Activated B cell treated with CpG ODN at 0.5 μM for 24 hours (primary cell): ENCODE measurements around the gene CCDC194. TPM values are rescaled to one million over a fixed set of nuclear protein-coding genes. Genes with fewer than 3 reads are reported as not detected.
A peak's percentile ranks its signal among the peaks of the same experiment; 100 is the strongest.

Source experiments
- ATAC-seq: fragments of 200-7000 bp; cut with Tn5 transposase; one replicate; pipeline ENCODE4 v1.10.0; 2021; ENCODE audit warnings: low read depth, mild to moderate bottlenecking, moderate library complexity
- CTCF ChIA-PET: fragments of 350-600 bp; sonication (Branson Sonifier 250); formaldehyde crosslinking; loops from one replicate; lab custom pipeline; 2021; ENCODE audit warnings: antibody characterized with exemption; lab: Charles Lee
- POLR2A ChIA-PET: fragments of 350-600 bp; sonication (Branson Sonifier 250); formaldehyde crosslinking; loops from one replicate; lab custom pipeline; 2021; ENCODE audit warnings: antibody characterized with exemption; lab: Charles Lee
- DNase-seq: peaks from one replicate; pipeline ENCODE4 v3.0.0; 2022
- H3K27ac Mint-ChIP-seq: one replicate; pipeline ENCODE4 v1.8.0; 2020; ENCODE audit warnings: mixed read lengths
- H3K27me3 Mint-ChIP-seq: one replicate; pipeline ENCODE4 v1.8.0; 2021; ENCODE audit warnings: mixed read lengths
- H3K36me3 Mint-ChIP-seq: one replicate; pipeline ENCODE4 v1.8.0; 2021; ENCODE audit warnings: low read depth, mixed read lengths
- H3K4me1 Mint-ChIP-seq: one replicate; pipeline ENCODE4 v1.8.0; 2021; ENCODE audit warnings: mixed read lengths
- H3K4me3 Mint-ChIP-seq: one replicate; pipeline ENCODE4 v1.8.0; 2020; ENCODE audit warnings: mild to moderate bottlenecking, mixed read lengths
- H3K9me3 Mint-ChIP-seq: one replicate; pipeline ENCODE4 v1.8.0; 2020; ENCODE audit warnings: mixed read lengths
- CTCF ChIP-seq: fragments of 200-600 bp; IDR thresholded peaks from one replicate; pipeline ENCODE4 v1.8.0; 2022; ENCODE audit warnings: antibody characterized with exemption, mild to moderate bottlenecking
- intact Hi-C: fragments of 100-400 bp; cut with micrococcal nuclease; formaldehyde crosslinking; loops from one replicate; pipeline ENCODE4 v1.15.1; 2024
- total RNA-seq: library from RNA; stranded (reverse); gene quantifications from 2 replicates; pipeline ENCODE4 v1.2.3, GENCODE V29; 2022

The CCDC194 gene, protein sequence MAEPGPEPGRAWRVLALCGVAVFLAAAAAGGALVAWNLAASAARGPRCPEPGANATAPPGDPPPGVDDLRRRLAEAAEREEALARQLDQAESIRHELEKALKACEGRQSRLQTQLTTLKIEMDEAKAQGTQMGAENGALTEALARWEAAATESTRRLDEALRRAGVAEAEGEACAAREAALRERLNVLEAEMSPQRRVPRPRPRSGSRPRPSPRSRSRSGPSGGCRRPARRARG
- 1.7 and 3.9 TPM in 2 replicates for total RNA-seq

GRCh38 chr19:17393914-17394313 is at the start of gene CCDC194:
TSS of gene CCDC194 (minus strand) at chr19:17394196. CDS start at chr19:17394158, 38 bp downstream.
- ATAC-seq: no peak
- intact Hi-C loops: loop anchor here (5.0 kb wide), 1 partner anchor 317 kb away; the partner anchor contains the start of genes HAUS8 and MYO9B
- no peaks in the 10 kb centered on the region for H3K27me3 Mint-ChIP-seq
- no peak for TF ChIP-seq CTCF
- CTCF ChIA-PET: interaction anchor here (0.6 kb wide), 1 partner anchor 81 kb away, joined by 3 read pairs; no protein-coding TSS in a partner anchor
- H3K9me3 Mint-ChIP-seq: no peaks in the 10 kb centered on the region
- H3K27ac Mint-ChIP-seq: no peak within 1 kb of the TSS
- H3K4me3 Mint-ChIP-seq: no peak within 1 kb of the TSS
- peaks cover 21% of the 10 kb centered on the region for H3K4me1 Mint-ChIP-seq
- POLR2A ChIA-PET: interaction anchor here (0.7 to 0.9 kb wide), 2 partner anchors 11 to 47 kb away, joined by 3 to 4 read pairs; partner anchors contain the start of gene BST2
- H3K36me3 Mint-ChIP-seq: peaks cover 10% of the 10 kb centered on the region
- no peak for DNase-seq

DNA sequence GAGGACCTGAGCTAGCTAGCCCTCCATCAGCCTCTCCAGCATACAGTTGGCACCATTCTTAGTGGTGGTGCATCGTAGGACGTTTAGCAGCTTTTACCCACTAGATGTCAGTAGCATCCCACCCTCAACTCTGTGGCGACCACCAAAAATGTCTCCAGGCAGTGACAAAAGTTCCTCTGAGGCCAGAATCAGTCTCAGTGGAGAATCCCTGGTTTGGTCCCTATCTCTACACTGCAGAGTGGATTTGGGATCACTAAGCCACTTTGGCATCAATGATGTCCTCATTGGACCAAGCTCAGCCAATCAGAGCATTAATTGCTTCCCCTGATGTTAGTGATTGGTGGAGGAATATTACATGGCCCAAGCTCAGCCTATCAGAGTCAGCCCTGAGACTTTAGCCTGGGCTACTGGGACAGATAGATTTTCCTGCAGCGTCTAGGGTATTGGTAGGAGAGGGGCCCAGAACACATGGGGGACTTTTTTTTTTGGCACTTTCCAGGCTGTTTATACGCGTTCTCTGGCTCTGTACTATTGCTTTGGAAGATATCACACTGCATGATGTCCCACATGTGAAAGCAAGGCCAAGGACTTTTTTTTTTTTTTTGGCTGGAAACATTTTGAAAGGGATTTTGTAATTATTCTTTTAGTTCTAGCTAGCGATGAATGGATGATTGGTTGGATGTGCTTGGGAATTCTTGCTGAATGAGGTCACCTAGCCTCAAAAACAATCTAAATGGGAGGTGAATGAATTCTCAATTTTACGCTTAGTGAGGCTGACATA is 47.4 kb upstream of the CCDC194 start:
- no peak overlapping the region for H3K27ac Mint-ChIP-seq
- CTCF ChIA-PET: interaction anchor here (0.8 to 1.3 kb wide), 5 partner anchors 25 to 164 kb away, joined by 3 to 6 read pairs (median 3); no protein-coding TSS in a partner anchor
- intact Hi-C loops: no loop called here

GRCh38 chr19:17436874-17437267 is 42.9 kb upstream of the CCDC194 start:
- DNase-seq: no peak
- intact Hi-C loops: no loop called here

More for the DNA sequence above, 47.4 kb upstream of the CCDC194 start:
- DNase-seq (no peak), ATAC-seq (peak; percentile 52)
- no peak for TF ChIP-seq CTCF
- H3K36me3 Mint-ChIP-seq: no peaks in the 10 kb centered on the region
- no peak overlapping the region for H3K4me3 Mint-ChIP-seq
- H3K9me3 Mint-ChIP-seq: no peaks in the 10 kb centered on the region
- H3K4me1 Mint-ChIP-seq: no peaks in the 10 kb centered on the region
- no peaks in the 10 kb centered on the region for H3K27me3 Mint-ChIP-seq
- POLR2A ChIA-PET: interaction anchor here (0.7 to 0.9 kb wide), 4 partner anchors 22 to 165 kb away, joined by 3 to 4 read pairs (median 4); partner anchors contain the start of gene BST2

DNA sequence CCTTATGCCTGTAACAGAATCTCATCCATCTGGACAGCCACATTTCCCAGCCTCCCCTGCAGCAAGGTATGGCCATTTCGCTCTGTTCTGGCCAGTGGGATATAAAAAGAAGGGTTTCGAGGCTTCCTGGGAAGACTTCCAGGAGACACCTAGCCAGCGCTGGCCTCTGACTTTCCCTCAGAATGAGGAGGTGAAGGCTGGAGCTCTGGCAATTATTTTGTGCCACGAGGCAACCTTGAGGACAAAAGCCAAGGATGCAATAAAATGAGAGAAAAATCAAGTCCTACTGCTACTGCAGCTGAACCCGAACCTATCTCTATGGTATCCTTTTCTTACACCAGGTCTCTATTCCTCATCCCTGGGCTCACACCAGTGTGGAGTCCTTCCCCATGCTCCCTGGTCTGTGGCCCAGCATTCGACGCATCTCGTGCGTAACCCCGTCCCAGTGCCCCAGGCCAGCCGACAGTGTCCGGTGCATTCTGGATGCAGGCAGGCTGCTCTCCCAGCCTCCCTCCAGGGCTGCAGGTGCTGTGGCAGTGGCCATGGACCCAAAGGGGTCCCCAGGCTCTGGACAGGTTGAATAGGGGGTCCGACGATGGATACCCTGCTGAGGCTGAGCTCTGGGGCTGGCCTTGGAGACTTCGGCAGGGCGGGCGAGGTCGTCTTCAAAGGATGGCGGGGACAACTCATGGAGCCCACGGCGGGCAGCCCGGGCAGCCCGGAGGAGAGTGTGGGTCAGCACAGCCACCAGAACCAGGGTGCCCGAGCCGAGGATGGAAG is 42.3 kb upstream of the CCDC194 start:
- no peaks in the 10 kb centered on the region for H3K27me3 Mint-ChIP-seq
- ATAC-seq: no peak

More at GRCh38 chr19:17436874-17437267, 42.9 kb upstream of the CCDC194 start:
- CTCF ChIA-PET: no interaction called here
- H3K36me3 Mint-ChIP-seq: no peaks in the 10 kb centered on the region
- H3K27me3 Mint-ChIP-seq: no peaks in the 10 kb centered on the region
- no peak for ATAC-seq
- no peaks in the 10 kb centered on the region for H3K9me3 Mint-ChIP-seq
- POLR2A ChIA-PET: no interaction called here
- no peak overlapping the region for H3K27ac Mint-ChIP-seq
- H3K4me1 Mint-ChIP-seq: no peaks in the 10 kb centered on the region
- no peak for TF ChIP-seq CTCF
- no peak overlapping the region for H3K4me3 Mint-ChIP-seq

More for the DNA sequence above, 42.3 kb upstream of the CCDC194 start:
- DNase-seq: no peak
- no peak overlapping the region for H3K27ac Mint-ChIP-seq
- H3K4me1 Mint-ChIP-seq: no peaks in the 10 kb centered on the region
- no peaks in the 10 kb centered on the region for H3K36me3 Mint-ChIP-seq
- ChIA-PET POLR2A (no interaction called here), CTCF (no interaction called here)
- H3K4me3 Mint-ChIP-seq: no peak overlapping the region
- no peaks in the 10 kb centered on the region for H3K9me3 Mint-ChIP-seq
- intact Hi-C loops: no loop called here
- no peak for TF ChIP-seq CTCF
